ENCODE results near the gene TBXA2R. TPM values are rescaled to one million over a fixed set of nuclear protein-coding genes. Genes with fewer than 3 reads are reported as not detected.

Gene TBXA2R
- total RNA-seq, 1 donor from 2014 or later: 0.23 TPM

GRCh38 chr19:3611841-3612240 lies 5.2 kb upstream of the TBXA2R start:
- no peak for DNase-seq (ENCODE audit: low read depth, low spot score)
- peaks cover 8% of the 10 kb centered on the region for H3K4me1 Mint-ChIP-seq
- TF ChIP-seq CTCF (conservative IDR thresholded peaks at IDR 0.05): no peak
- no peaks in the 10 kb centered on the region for H3K9me3 Mint-ChIP-seq
- peaks cover 15% of the 10 kb centered on the region for H3K27me3 Mint-ChIP-seq (ENCODE audit: low read depth)
- no peak overlapping the region for H3K27ac Mint-ChIP-seq (ENCODE audit: unreplicated experiment)
- no peak overlapping the region for H3K4me3 Mint-ChIP-seq
- H3K36me3 Mint-ChIP-seq (ENCODE audit: low read depth): no peaks in the 10 kb centered on the region

- no peak for TF ChIP-seq CTCF (conservative IDR thresholded peaks at IDR 0.05)
- Mint-ChIP-seq H3K9me3 (no peaks in the 10 kb centered on the region), H3K27ac (ENCODE audit: unreplicated experiment) (no peak overlapping the region), H3K27me3 (ENCODE audit: low read depth) (peaks cover 15% of the 10 kb centered on the region), H3K4me1 (peaks cover 8% of the 10 kb centered on the region), H3K36me3 (ENCODE audit: low read depth) (no peaks in the 10 kb centered on the region), H3K4me3 (no peak overlapping the region)
- no peak for DNase-seq (ENCODE audit: low read depth, low spot score)
Measured at GRCh38 chr19:3610745-3611717, 4.4 kb upstream of the TBXA2R start.

- peaks cover 8% of the 10 kb centered on the region for H3K4me1 Mint-ChIP-seq
- H3K27ac Mint-ChIP-seq (ENCODE audit: unreplicated experiment): no peak overlapping the region
- H3K27me3 Mint-ChIP-seq (ENCODE audit: low read depth): peaks cover 15% of the 10 kb centered on the region
- no peaks in the 10 kb centered on the region for H3K36me3 Mint-ChIP-seq (ENCODE audit: low read depth)
- TF ChIP-seq CTCF (conservative IDR thresholded peaks at IDR 0.05): no peak
- H3K4me3 Mint-ChIP-seq: no peak overlapping the region
- no peaks in the 10 kb centered on the region for H3K9me3 Mint-ChIP-seq
- DNase-seq (ENCODE audit: low read depth, low spot score): no peak
Measured at GRCh38 chr19:3609779-3610719, 3.4 kb upstream of the TBXA2R start.

- H3K4me3 Mint-ChIP-seq: no peak overlapping the region
- no peaks in the 10 kb centered on the region for H3K36me3 Mint-ChIP-seq (ENCODE audit: low read depth)
- TF ChIP-seq CTCF (conservative IDR thresholded peaks at IDR 0.05): no peak
- H3K9me3 Mint-ChIP-seq: no peaks in the 10 kb centered on the region
- H3K27me3 Mint-ChIP-seq (ENCODE audit: low read depth): peaks cover 15% of the 10 kb centered on the region
- no peak overlapping the region for H3K27ac Mint-ChIP-seq (ENCODE audit: unreplicated experiment)
- no peak for DNase-seq (ENCODE audit: low read depth, low spot score)
- H3K4me1 Mint-ChIP-seq: peaks cover 8% of the 10 kb centered on the region
Measured at GRCh38 chr19:3608750-3609322, 2.2 kb upstream of the TBXA2R start.

GRCh38 chr19:3608079-3608641 lies 1.5 kb upstream of the TBXA2R start:
- Mint-ChIP-seq H3K27me3 (ENCODE audit: low read depth) (peaks cover 15% of the 10 kb centered on the region), H3K9me3 (no peaks in the 10 kb centered on the region), H3K4me3 (peak overlapping the region; percentile 35), H3K36me3 (ENCODE audit: low read depth) (no peaks in the 10 kb centered on the region), H3K27ac (ENCODE audit: unreplicated experiment) (peak overlapping the region; percentile 75), H3K4me1 (peaks cover 8% of the 10 kb centered on the region)
- no peak for DNase-seq (ENCODE audit: low read depth, low spot score)
- no peak for TF ChIP-seq CTCF (conservative IDR thresholded peaks at IDR 0.05)
